ENCODE data around the gene APLF.

APLF gene

GRCh38 chr2:68475576-68475975 is 8.2 kb downstream of the APLF start:
- no peak overlapping the region for H3K9ac ChIP-seq (ENCODE audit: low read length)
- H3F3A ChIP-seq (ENCODE audit: insufficient read depth) = no peaks in the 10 kb centered on the region
- no peaks in the 10 kb centered on the region for H3K9me3 ChIP-seq (ENCODE audit: insufficient read depth, low read length)
- no peaks in the 10 kb centered on the region for H3K9me2 ChIP-seq (replicated peaks; ENCODE audit: insufficient read depth, low read length)
- no peak overlapping the region for H3K4me2 ChIP-seq (ENCODE audit: low read depth, low read length, poor library complexity, severe bottlenecking)
- no peak overlapping the region for H2AFZ ChIP-seq (ENCODE audit: low read depth, low read length, severe bottlenecking)
- no peaks in the 10 kb centered on the region for H3K27me3 ChIP-seq (ENCODE audit: low read length)
- H3K4me3 ChIP-seq (ENCODE audit: insufficient read depth, low read length, poor library complexity, severe bottlenecking) = no peak overlapping the region
- TF ChIP-seq CTCF (IDR thresholded peaks at IDR 0.05; ENCODE audit: insufficient read depth, low read length, poor library complexity, severe bottlenecking) (no peak), EZH2phosphoT487 (conservative IDR thresholded peaks at IDR 0.05; ENCODE audit: low read length) (no peak)
- no peaks in the 10 kb centered on the region for H3K36me3 ChIP-seq (ENCODE audit: low read length)
- no peaks in the 10 kb centered on the region for H3K79me2 ChIP-seq (ENCODE audit: insufficient read depth, low read length)
- H3K27ac ChIP-seq (ENCODE audit: low read depth, low read length) = no peak overlapping the region
- H4K20me1 ChIP-seq (ENCODE audit: low read depth, low read length) = no peaks in the 10 kb centered on the region

- H3K9me3 ChIP-seq (ENCODE audit: insufficient read depth, low read length) = no peaks in the 10 kb centered on the region
- no peaks in the 10 kb centered on the region for H3K36me3 ChIP-seq (ENCODE audit: low read length)
- no peaks in the 10 kb centered on the region for H3K27me3 ChIP-seq (ENCODE audit: low read length)
- TF ChIP-seq CTCF (IDR thresholded peaks at IDR 0.05; ENCODE audit: insufficient read depth, low read length, poor library complexity, severe bottlenecking) = no peak
- no peak for TF ChIP-seq EZH2phosphoT487 (conservative IDR thresholded peaks at IDR 0.05; ENCODE audit: low read length)
- H3K9ac ChIP-seq (ENCODE audit: low read length) = no peak overlapping the region
- no peaks in the 10 kb centered on the region for H3F3A ChIP-seq (ENCODE audit: insufficient read depth)
- no peaks in the 10 kb centered on the region for H3K9me2 ChIP-seq (replicated peaks; ENCODE audit: insufficient read depth, low read length)
- no peak overlapping the region for H3K27ac ChIP-seq (ENCODE audit: low read depth, low read length)
- no peaks in the 10 kb centered on the region for H4K20me1 ChIP-seq (ENCODE audit: low read depth, low read length)
- H3K4me2 ChIP-seq (ENCODE audit: low read depth, low read length, poor library complexity, severe bottlenecking) = no peak overlapping the region
- no peak overlapping the region for H2AFZ ChIP-seq (ENCODE audit: low read depth, low read length, severe bottlenecking)
- H3K4me3 ChIP-seq (ENCODE audit: insufficient read depth, low read length, poor library complexity, severe bottlenecking) = no peak overlapping the region
- no peaks in the 10 kb centered on the region for H3K79me2 ChIP-seq (ENCODE audit: insufficient read depth, low read length)
Observed at GRCh38 chr2:68476454-68476853, 9.1 kb downstream of the APLF start.

GRCh38 chr2:68478688-68479087 is 11.3 kb downstream of the APLF start:
- no peak for TF ChIP-seq EZH2phosphoT487 (conservative IDR thresholded peaks at IDR 0.05; ENCODE audit: low read length)
- no peak for TF ChIP-seq CTCF (IDR thresholded peaks at IDR 0.05; ENCODE audit: insufficient read depth, low read length, poor library complexity, severe bottlenecking)
- no peaks in the 10 kb centered on the region for H4K20me1 ChIP-seq (ENCODE audit: low read depth, low read length)
- no peaks in the 10 kb centered on the region for H3F3A ChIP-seq (ENCODE audit: insufficient read depth)
- H3K4me3 ChIP-seq (ENCODE audit: insufficient read depth, low read length, poor library complexity, severe bottlenecking) = no peak overlapping the region
- H3K4me2 ChIP-seq (ENCODE audit: low read depth, low read length, poor library complexity, severe bottlenecking) = no peak overlapping the region
- H2AFZ ChIP-seq (ENCODE audit: low read depth, low read length, severe bottlenecking) = no peak overlapping the region
- no peaks in the 10 kb centered on the region for H3K9me2 ChIP-seq (replicated peaks; ENCODE audit: insufficient read depth, low read length)
- no peak overlapping the region for H3K9ac ChIP-seq (ENCODE audit: low read length)
- no peak overlapping the region for H3K27ac ChIP-seq (ENCODE audit: low read depth, low read length)
- H3K36me3 ChIP-seq (ENCODE audit: low read length) = no peaks in the 10 kb centered on the region
- no peaks in the 10 kb centered on the region for H3K9me3 ChIP-seq (ENCODE audit: insufficient read depth, low read length)
- H3K79me2 ChIP-seq (ENCODE audit: insufficient read depth, low read length) = no peaks in the 10 kb centered on the region
- H3K27me3 ChIP-seq (ENCODE audit: low read length) = no peaks in the 10 kb centered on the region
